T47D (cell line): ENCODE data around the gene TMEM184B.

ENCODE experiments used
- DNase-seq, 2 experiments: peaks; one replicate each; pipeline versions ENCODE4 v3.0.0 to v3.0.0-alpha.2; 2011 to 2012; ENCODE audit warnings: low read depth in 1 of 2, low spot score in 1 of 2
- JUND ChIP-seq: IDR thresholded peaks from 2 replicates; pipeline ENCODE4 v1.6.1; 2012; ENCODE audit warnings: low read depth
- in situ Hi-C: cut with HindIII; loops from 2 replicates; pipeline ENCODE4 v1.10.0; 2016; ENCODE audit warnings: low sequenced_read_pairs, low pct_unique_long_range_greater_than_20kb

The TMEM184B gene

GRCh38 chr22:38233427-38233826 lies 39.4 kb downstream of the TMEM184B start:
- TF ChIP-seq JUND: no peak
- in situ Hi-C loops: no loop called here

GRCh38 chr22:38232196-38232595 lies 40.6 kb downstream of the TMEM184B start:
- TF ChIP-seq JUND: no peak
- no peak for DNase-seq
- in situ Hi-C loops: no loop called here

More at GRCh38 chr22:38233427-38233826, 39.4 kb downstream of the TMEM184B start:
- no peak for DNase-seq

- DNase-seq: no peak
- in situ Hi-C loops: no loop called here
- no peak for TF ChIP-seq JUND
Measured at GRCh38 chr22:38230916-38231315, 41.9 kb downstream of the TMEM184B start.

GRCh38 chr22:38230108-38230825 lies 42.5 kb downstream of the TMEM184B start:
- in situ Hi-C loops: no loop called here
- DNase-seq: peak in 1 of 2 experiments; percentile 59
- TF ChIP-seq JUND: no peak

GRCh38 chr22:38228873-38229740 lies 43.7 kb downstream of the TMEM184B start:
- no peak for TF ChIP-seq JUND
- in situ Hi-C loops: no loop called here
- peak in 1 of 2 experiments; percentile 77 for DNase-seq

GRCh38 chr22:38228326-38228872 lies 44.4 kb downstream of the TMEM184B start:
- TF ChIP-seq JUND: no peak
- in situ Hi-C loops: no loop called here
- no peak for DNase-seq

- no peak for DNase-seq
- in situ Hi-C loops: no loop called here
- no peak for TF ChIP-seq JUND
Measured at GRCh38 chr22:38226853-38227649, 45.8 kb downstream of the TMEM184B start.

DNA sequence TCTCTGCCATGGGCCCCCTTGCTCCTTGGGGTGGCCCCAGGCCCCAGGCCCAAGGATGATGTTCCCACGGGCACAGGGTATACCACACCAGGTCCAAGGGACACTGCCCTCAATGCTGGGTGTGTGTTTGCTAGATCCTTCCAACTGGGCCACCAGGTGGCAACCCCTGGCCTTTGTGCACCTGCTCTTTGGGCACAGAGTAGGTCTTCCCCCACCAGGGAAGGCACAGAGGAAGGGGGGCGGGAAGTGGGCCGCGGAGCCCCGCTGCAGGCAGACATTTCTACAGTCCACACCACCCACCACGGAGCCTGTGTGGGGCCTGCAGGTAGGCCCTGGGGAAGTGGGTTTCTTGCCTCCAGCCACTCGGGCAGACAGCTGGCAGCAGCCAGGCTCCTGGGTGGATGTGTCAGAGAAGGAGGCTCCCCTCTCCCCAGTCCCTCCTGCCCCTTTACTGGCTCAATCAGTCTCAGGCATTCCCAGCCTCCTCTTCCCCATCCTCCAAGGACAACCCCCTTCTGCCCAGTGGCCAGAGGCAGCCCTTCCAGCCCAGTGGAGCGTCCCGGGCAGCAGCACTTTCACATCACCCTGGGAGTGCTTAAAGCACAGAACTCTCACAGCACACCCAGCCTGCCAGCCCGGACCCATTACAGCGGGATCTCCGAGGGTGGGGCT lies 49.4 kb downstream of the TMEM184B start:
- peak in 1 of 2 experiments; percentile 77 for DNase-seq
- in situ Hi-C loops: no loop called here
- TF ChIP-seq JUND: no peak

DNA sequence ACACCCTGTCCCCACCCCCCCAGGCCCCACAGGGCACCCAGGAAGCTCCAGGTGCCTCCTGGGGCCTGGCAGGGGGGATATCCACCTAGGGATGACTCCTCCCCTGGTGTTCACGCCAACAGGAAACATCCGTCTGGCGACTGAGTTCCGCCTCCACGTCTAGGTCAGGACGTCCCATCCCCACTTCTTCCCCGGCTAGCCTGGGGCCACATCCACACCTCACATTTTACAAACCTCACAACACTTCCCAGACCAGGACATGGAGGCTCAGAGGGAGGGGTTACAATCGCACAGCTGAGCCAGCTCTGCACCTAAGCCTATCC lies 50.1 kb downstream of the TMEM184B start:
- in situ Hi-C loops: no loop called here
- no peak for TF ChIP-seq JUND
- peak; percentile 66 to 95 for DNase-seq

- in situ Hi-C loops: no loop called here
- no peak for DNase-seq
Measured at GRCh38 chr22:38221908-38222796, 50.7 kb downstream of the TMEM184B start.

GRCh38 chr22:38221407-38221806 lies 51.4 kb downstream of the TMEM184B start:
- in situ Hi-C loops: no loop called here
- no peak for TF ChIP-seq JUND

More at GRCh38 chr22:38221908-38222796, 50.7 kb downstream of the TMEM184B start:
- TF ChIP-seq JUND: no peak

More at GRCh38 chr22:38221407-38221806, 51.4 kb downstream of the TMEM184B start:
- DNase-seq: no peak
